GM19395 (cell line): ENCODE data around the gene SLC37A1.

Experiments used
- ATAC-seq: cut with Tn5 transposase; IDR thresholded peaks from one replicate; pipeline ENCODE4 v1.9.1; 2021; ENCODE audit warnings: mild to moderate bottlenecking, moderate library complexity; ENCODE audit not compliant: unreplicated experiment

The SLC37A1 gene

GRCh38 chr21:42503711-42504110 is 9.9 kb upstream of the SLC37A1 start:
- no peak for ATAC-seq

DNA sequence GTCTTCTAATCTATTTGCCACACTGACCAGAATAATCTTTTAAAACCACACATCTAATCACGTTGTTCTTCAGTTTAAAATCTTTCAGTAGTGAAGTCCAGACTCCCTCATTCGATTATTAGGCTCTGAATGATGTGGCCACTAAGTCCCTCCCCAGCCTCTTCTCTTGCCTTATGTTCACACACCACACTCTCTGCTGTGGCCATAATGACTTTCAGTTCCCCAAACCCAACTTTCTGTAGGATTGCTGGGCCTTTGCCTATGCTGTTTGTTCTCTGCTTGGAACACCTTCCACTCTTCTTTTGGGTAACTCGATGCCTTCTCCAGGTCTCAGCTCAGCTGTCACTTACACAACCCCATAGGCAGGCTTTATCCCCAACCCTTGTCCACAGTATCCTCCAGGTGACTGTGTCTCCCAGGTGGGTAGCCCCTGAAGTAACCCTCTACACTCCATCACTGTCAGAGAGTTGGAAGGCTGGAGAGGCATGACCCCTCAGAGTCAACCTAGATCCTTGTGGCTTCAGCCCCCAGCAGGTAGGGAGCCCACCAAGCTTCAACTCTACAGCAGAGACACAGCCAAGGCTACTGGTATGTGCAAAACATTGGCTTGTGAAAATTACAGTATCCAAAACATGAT is 8.4 kb upstream of the SLC37A1 start:
- ATAC-seq = peak; percentile 92

GRCh38 chr21:42507418-42507817 is 6.2 kb upstream of the SLC37A1 start:
- ATAC-seq = no peak

- no peak for ATAC-seq
Measured at GRCh38 chr21:42508371-42508770, 5.3 kb upstream of the SLC37A1 start.

- ATAC-seq = no peak
Measured at GRCh38 chr21:42509244-42509643, 4.4 kb upstream of the SLC37A1 start.

DNA sequence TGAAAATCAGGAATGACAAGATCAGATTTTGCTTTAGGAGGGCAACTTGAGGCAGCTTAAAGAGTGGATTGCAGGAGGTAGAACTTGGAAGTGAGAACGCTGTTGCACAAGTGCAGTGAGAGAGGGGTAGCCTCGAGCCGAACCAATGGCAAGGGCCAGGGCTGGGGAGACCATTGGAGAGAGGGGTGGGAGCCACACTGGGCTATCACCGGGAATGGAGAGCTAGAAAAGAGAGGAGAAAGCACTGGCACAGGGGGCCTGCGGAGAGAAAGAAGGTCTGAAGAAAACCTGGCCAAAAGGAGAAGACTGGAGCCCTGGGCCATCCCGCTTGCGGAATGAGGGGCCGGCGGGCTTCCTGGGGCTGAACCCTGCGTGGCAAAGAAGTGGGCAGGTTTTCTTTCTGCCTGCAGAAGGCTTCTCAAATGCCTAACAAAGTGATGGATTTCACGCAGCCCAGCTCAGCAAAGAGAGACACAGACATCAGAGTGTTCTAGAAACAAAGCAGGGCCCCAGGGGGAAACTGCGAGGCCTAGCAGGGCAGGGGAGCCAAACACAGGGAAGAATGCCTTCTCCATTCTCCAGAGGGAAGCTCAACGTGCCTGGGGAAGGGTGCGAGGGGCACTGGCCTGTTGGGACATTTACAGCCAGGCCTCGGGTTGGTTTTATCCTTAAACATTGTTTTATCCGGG is 1.2 kb upstream of the SLC37A1 start:
- ATAC-seq = no peak

DNA sequence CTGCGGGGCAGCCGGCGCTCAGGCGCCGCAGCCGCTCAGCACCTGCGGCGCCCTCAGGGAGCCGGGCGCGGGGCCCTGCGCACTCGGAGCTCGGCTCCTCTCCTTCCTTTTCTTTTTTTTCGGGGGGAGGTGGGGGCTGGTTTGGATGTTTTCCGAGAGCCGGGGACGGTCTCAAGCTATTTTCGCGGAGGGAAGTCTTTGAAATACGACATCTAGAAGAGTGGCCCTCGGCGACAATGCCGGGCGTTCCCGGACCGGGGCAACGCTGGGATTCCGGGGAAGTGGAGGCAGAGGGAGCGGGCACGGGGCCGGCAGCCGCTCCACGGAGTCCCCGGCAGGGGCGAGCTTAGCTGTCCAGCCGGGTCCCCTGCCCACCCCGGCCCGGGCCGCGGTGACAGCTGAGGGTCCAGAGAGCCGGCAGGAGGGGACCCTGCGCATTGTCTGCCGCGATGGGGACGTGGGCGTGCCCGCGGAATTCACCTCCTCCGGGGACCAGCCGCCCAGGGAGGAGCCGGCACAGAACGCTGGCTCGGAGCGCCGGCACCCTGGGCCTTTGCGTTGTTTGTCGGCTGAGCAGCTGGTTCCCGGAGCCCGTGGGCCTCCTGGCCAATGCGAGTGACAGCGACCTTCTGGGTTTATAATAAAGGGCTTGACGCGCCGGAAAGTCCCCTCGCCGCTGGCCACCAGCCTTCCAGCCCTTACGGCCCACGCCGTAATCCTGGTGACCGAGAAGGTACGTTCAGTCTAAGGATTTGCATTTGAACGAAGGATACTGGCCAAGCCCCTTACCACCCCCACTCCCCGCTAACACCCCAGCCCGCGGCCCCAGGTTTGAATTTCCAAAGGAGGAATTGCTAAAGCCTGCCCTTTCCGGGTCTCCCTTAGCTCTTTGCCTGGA is 582 bp downstream of the SLC37A1 start:
- no peak for ATAC-seq

- no peak for ATAC-seq
Measured at GRCh38 chr21:42514883-42515228, 1.2 kb downstream of the SLC37A1 start.

GRCh38 chr21:42515708-42516502 is 2.3 kb downstream of the SLC37A1 start:
- no peak for ATAC-seq

DNA sequence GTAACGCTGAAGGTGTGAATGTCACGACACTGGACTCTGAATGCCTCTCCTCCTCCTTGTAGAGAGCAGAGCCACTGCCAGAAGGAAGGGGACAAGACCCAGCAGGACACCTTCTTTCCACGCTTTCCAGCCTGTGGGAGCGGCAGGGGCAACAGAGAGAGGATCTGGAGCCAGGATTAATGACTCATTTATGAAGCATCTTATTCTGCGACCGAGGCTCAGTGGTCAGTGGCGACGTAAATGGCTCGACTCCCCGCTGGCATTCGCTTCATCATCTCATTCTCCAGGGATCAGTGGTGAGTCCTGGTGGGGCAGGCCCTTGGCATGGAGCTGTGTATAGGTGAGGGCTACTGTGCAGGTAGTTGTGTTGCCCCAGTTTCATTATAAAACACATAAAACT is 4.6 kb downstream of the SLC37A1 start:
- no peak for ATAC-seq

GRCh38 chr21:42518626-42519025 is 5.0 kb downstream of the SLC37A1 start:
- ATAC-seq = no peak

- ATAC-seq = no peak
Measured at GRCh38 chr21:42520628-42521253, 7.1 kb downstream of the SLC37A1 start.

DNA sequence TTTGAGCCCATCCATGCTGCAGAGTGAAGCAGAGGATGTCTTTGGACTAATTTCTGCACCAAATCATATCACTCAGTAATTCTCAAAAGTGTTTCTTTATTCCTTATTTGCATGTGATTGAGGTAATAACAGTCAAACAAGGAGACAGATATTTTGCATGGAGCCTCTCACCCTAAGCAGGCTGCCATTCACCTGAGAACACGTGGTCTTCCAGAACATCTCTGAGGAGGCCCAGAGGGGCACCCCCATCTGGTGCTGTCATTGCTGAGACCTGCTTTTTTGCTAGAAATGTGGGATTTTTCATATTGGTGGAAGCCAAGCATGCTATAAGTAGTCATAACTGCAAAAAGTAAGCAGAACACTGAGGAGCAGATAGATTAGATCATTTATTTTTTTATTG is 7.7 kb downstream of the SLC37A1 start:
- no peak for ATAC-seq

DNA sequence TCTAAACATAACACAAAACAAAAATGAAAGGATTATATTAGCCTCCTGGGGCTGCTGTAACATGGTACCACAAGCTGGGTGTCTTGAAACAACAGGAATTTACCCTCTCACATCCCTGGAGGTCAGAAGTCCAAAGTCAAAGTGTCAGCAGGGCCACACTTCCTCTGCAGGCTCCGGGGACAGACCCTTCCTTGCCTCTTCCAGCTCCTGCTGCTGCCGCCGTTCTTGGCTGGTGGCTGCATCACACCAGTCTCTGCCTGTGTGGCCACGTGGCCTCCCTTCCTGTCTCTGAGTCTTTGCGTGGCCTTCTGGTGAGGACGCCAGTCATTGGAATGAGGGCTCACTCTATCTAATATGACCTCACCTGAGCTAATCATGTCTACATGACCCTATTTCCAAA is 8.2 kb downstream of the SLC37A1 start:
- no peak for ATAC-seq

DNA sequence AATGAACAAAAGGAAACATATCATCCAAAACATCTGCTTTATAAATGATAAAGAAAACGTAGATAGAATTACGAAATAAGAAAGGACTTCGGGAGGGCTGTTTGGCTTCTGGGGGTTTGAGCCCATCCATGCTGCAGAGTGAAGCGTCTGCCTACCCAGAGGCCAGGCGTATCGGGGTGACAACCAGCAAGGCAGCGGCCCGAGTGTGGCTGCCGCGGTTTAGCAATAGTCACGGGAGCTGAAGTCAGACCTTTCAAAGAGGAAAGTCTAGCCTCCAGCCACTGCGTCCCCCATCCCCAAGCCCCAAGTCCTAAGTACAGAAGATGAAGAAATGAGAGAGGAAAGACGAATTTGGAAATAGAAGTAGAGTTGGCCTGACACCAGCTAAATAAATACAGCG is 8.6 kb downstream of the SLC37A1 start:
- no peak for ATAC-seq

GRCh38 chr21:42522771-42523170 is 9.1 kb downstream of the SLC37A1 start:
- ATAC-seq = no peak

DNA sequence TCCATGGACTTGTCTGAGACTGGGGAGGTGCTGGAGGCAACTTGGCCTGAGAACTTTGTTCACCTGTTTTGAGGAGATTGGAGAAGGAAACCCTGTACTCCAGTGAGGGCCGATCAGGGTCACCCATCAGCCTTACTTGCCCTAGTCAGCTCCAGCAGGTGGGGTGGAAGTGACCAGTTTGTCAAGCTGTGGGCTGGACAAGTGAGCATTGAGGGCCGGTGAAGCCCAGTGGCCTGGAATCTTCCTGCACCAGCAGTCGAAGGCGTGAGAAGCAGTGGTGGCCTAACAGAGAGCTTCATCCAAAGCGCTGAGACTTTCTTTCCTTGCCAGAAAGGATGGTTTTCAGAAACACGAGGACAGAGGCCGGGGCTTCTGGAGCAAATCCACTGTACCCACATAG is 9.6 kb downstream of the SLC37A1 start:
- no peak for ATAC-seq

GRCh38 chr21:42523941-42524340 is 10.3 kb downstream of the SLC37A1 start:
- ATAC-seq = no peak

DNA sequence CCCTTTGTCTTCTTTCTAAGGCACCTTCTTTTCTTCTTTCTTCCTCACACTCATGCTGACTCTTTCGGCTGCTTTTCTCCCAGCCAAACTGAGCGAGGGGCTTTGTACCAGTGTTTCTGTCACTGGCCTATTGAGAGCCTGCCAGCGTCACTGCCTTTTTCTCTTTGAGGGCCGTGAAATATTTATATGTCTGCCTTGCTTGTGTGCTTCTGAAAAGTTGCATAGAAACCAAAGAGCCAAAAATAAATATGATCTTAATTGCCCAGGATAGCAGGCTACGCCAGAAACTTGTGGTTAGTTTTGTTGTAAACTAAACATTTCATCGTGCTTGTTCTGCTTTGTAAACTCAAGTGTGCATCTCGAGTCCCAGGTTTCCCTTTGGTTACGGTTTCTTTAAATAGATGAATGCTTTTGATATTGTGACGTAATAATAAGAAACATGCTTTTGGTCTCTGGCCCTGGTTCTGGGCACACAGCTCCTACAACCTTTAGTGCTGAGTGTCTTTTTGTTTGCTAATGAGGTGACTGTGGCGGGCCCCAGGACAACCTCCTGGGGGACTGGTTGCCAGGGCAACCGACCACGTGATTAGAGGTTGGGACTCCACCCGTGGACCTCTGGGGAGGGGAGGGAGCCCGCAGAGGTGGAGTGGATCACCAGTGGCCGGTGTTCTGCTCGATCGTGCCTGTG is 10.8 kb downstream of the SLC37A1 start:
- peak; percentile 70 for ATAC-seq

GRCh38 chr21:42525029-42525581 is 11.5 kb downstream of the SLC37A1 start:
- ATAC-seq = peak; percentile 29
